VCaP (cell line): ENCODE results near the gene ANO2.
A peak's percentile ranks its signal among the peaks of the same experiment; 100 is the strongest.

Experiments used
- H3K27ac ChIP-seq: fragments of 450-650 bp; 2 replicates; pipeline ENCODE4 v1.5.1; 2017
- TF ChIP-seq, protein P1 (sequence below): fragments of 450-650 bp; conservative IDR thresholded peaks from 2 replicates; pipeline ENCODE4 v1.5.1; 2017; ENCODE audit warnings: mild to moderate bottlenecking, moderate library complexity

Gene ANO2

DNA sequence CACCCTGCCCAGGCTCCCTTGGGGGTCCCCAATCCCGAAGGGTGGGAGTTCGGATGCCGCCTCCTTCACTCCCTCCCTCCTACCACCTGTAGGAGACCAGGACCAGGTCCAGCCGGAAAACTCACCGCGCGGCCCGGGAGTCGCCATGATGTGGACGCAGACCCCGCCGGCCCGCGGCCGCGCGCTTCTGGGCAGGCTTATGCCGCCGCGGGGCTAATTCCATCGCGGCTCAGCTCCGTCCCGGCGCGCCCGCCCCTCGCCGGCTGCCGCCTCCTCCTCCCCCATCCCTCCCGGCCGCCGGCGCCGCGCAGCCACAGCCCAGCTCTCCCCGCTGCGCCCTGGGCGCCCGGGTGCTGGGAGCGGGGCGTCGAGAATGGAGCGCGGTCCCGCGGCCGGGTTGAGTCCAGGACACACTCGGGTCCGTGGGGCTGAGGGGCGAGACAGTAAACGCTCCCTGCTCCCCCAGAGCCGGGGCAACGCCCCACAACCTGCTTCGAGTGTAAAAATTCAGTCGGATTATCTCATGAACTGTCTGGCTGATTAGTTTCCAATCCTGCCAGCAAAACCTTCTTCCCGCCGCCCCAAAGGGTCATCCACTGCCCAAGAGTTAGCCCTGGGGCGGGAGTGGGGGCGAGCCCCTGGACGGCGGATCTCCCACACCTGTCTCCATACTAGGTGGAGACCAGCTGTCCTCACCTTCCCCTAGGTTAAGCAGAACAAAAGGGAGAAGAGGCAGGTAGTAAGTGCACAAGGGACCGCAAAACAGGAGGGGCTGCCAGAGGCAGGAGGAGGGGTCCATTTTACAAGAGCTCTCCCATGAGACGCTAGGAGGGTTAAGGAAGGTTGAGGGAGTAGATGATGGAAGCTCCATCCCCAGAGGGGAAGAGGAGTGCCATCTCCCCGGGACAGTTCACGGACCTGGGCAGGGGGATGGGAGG lies at the start of gene ANO2:
ANO2 (minus strand) TSS at position 189 of the 938 bp plus-strand sequence; CDS start at position 147, 42 bp downstream.
- TF ChIP-seq, protein P1, sequence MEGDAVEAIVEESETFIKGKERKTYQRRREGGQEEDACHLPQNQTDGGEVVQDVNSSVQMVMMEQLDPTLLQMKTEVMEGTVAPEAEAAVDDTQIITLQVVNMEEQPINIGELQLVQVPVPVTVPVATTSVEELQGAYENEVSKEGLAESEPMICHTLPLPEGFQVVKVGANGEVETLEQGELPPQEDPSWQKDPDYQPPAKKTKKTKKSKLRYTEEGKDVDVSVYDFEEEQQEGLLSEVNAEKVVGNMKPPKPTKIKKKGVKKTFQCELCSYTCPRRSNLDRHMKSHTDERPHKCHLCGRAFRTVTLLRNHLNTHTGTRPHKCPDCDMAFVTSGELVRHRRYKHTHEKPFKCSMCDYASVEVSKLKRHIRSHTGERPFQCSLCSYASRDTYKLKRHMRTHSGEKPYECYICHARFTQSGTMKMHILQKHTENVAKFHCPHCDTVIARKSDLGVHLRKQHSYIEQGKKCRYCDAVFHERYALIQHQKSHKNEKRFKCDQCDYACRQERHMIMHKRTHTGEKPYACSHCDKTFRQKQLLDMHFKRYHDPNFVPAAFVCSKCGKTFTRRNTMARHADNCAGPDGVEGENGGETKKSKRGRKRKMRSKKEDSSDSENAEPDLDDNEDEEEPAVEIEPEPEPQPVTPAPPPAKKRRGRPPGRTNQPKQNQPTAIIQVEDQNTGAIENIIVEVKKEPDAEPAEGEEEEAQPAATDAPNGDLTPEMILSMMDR = no peak
- H3K27ac ChIP-seq = peak within 1 kb of the TSS; percentile 62

DNA sequence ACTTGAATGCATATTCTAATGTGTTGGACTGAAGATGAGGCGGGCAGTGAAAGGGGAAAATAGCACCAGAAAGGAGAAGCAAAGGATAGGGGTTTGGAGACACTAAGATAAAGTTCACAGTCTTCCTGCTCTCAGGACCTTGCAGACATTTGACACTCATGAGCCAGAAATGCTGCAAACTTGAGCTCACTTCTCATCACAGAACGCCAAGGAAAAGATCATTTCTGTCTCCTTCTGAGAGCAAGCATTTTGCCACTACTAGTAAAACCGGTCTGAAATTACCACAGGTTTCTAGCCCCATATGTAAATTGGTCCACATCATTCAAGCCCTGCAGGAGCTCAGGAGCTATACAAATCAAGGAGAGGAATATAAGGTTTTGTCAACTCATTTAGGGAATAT lies 44.6 kb upstream of the ANO2 start:
- no peak overlapping the region for H3K27ac ChIP-seq
- TF ChIP-seq, protein P1 = no peak

DNA sequence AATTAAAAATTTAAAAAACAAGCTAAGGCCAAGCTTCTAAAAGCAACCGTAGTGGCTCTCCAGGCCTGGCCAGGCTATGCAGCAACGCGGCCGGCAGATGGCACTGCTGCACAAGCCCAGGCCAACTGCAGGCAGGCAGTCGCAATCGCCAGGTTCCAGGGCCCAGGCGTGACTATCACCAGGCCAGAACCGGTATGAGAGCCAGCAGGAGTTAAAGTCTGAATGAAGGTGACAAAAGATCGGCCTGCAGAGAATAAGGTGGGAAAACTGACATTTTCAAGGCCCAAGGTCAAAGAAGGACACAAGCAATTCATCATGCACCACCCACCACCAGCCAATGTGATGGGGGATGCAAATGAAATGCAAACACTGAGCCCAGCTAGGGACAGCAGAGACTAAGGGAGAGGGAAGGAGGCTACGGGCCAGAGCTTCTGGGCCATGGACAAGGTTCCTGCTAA lies 43.6 kb upstream of the ANO2 start:
- TF ChIP-seq, protein P1 = peak; percentile 100
- H3K27ac ChIP-seq = peak overlapping the region; percentile 31; the same call in 1 of the 2 replicates

DNA sequence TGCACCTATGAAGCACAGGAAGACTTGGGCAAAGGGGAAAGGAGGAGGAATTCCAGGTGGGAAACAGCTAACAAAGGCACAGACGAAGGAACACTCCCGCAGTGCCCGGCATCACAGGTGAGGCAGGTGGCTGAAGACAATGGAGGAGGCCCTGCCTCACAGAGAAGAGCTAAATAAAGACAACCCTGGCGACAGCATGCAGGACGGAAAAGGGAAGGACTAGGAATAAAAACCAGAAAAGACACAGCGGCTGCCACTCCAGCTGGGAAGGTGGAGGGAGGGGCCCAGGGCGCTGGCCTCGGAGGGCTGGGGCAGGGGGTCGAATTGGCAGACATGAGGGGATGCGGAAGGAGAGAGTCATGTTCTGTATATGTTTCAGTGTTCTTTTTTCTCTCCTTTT lies 43.0 kb upstream of the ANO2 start:
- TF ChIP-seq, protein P1 = no peak

DNA sequence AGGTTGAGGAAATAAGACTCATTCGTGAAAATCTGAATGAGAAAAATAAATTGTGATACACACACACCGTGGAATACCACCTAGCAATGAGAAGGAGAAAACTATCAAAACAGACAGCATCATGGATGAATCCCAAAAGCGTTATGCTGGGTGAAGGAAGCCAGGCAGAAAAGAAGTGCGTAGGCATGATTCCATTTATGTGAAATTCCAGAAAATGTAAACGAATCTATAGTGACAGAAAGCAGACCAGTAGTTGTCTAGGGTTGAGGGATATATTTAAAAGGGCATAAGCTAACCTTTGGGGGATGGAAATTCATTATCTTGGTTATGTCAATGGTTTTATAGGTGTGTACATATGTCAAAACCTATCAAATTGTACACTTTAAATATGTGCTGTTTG lies 42.5 kb upstream of the ANO2 start:
- H3K27ac ChIP-seq = no peak overlapping the region
- TF ChIP-seq, protein P1 = no peak

More for the DNA sequence above, 43.0 kb upstream of the ANO2 start:
- no peak overlapping the region for H3K27ac ChIP-seq

DNA sequence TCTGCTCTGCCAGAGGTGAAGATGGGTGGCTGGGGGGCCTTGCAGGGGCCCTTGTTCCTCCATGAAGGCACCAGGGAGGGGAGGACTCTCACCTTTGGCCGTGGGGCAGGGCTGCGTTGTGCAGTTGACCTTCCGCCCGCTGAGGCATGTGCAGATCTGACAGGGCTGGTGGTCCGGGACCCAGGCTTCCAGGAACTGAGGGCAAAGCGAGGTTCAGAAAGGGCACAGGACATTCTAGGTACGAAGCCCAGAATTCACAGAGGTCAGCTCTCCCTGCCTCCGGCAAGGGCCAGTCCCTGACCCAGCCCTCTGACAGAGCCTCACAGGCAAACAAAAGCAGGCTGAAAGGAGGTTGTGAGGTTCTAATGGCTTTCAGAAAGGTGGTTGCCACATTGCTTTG lies 40.4 kb upstream of the ANO2 start:
- H3K27ac ChIP-seq = no peak overlapping the region
- TF ChIP-seq, protein P1 = no peak

DNA sequence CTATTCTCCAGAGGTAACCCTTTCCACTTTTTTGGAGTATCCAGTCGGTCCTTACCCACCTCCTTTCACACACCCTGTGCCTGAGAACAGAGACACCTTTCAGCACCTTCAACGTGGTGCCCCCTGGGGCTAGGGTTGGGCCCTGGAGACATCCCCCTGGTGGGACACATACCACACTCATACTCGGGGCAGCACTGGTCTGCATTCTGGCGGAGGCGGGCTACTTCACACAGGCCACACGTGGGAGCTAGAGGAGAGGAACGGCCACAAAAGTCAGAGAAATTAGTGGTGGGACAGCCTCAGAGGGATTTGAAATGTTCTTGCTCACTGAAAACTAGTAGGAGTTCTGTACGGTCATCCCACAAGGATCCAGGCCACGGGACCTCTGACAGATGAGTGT lies 39.8 kb upstream of the ANO2 start:
- H3K27ac ChIP-seq = no peak overlapping the region
- TF ChIP-seq, protein P1 = no peak
